ENCODE data around the gene GRIFIN. TPM values are rescaled to one million over a fixed set of nuclear protein-coding genes. Genes with fewer than 3 reads are reported as not detected.

Gene GRIFIN
- total and polyA plus RNA-seq, 9 of the 15 experiments (the other 6 are each of a cell fraction or from before 2014, with no cell fraction given), result not detected

DNA sequence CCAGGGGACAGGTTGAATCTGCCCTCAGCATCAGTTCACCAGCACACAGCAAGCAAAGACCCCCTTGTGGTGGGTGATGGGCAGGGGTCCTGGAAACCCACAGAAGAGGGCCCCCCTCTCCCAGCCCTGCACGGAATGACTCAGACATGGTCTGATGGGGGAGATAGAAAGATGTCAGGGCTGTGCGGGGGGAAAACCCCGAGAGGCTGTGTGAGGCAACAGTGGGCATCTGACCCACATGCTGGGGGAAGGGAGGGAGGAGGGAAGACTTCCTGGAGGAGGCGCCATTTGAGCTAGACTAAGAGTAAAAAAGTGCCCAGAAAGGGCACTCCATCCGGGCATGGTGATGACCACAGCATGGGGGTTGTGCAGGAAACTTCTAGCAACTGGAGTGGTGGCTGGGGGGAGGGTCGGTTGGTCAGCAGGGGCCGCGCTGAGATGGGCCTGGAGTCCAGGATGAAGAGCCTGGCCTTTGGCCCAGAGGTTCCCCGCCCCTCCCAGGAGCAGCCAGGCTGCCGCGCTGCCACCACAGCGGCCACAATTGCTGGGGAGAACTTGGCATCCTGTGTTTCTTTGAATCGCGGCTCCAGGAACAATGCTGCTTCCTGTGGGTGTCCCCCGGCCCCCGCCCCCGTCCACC is 45.9 kb upstream of the GRIFIN start (continued):
- TF ChIP-seq, protein P1, sequence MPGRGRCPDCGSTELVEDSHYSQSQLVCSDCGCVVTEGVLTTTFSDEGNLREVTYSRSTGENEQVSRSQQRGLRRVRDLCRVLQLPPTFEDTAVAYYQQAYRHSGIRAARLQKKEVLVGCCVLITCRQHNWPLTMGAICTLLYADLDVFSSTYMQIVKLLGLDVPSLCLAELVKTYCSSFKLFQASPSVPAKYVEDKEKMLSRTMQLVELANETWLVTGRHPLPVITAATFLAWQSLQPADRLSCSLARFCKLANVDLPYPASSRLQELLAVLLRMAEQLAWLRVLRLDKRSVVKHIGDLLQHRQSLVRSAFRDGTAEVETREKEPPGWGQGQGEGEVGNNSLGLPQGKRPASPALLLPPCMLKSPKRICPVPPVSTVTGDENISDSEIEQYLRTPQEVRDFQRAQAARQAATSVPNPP (IDR thresholded peaks at IDR 0.05; ENCODE audit: borderline replicate concordance, insufficient read depth, insufficient read length), result no peak
- TF ChIP-seq, protein P2, sequence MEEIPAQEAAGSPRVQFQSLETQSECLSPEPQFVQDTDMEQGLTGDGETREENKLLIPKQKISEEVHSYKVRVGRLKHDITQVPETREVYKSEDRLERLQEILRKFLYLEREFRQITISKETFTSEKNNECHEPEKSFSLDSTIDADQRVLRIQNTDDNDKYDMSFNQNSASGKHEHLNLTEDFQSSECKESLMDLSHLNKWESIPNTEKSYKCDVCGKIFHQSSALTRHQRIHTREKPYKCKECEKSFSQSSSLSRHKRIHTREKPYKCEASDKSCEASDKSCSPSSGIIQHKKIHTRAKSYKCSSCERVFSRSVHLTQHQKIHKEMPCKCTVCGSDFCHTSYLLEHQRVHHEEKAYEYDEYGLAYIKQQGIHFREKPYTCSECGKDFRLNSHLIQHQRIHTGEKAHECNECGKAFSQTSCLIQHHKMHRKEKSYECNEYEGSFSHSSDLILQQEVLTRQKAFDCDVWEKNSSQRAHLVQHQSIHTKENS (CRISPR knock-in tag; IDR thresholded peaks at IDR 0.05), result no peak
- TF ChIP-seq, protein P3, sequence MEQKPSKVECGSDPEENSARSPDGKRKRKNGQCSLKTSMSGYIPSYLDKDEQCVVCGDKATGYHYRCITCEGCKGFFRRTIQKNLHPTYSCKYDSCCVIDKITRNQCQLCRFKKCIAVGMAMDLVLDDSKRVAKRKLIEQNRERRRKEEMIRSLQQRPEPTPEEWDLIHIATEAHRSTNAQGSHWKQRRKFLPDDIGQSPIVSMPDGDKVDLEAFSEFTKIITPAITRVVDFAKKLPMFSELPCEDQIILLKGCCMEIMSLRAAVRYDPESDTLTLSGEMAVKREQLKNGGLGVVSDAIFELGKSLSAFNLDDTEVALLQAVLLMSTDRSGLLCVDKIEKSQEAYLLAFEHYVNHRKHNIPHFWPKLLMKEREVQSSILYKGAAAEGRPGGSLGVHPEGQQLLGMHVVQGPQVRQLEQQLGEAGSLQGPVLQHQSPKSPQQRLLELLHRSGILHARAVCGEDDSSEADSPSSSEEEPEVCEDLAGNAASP (IDR thresholded peaks at IDR 0.05), result no peak
- 0 out of 2 replicates have a peak, but pooled peaks have one; percentile 34 for TF ChIP-seq ZBTB7A (IDR thresholded peaks at IDR 0.05; ENCODE audit: borderline replicate concordance, control insufficient read depth, low read depth, low read length)
- TF ChIP-seq CBX3 (IDR thresholded peaks at IDR 0.05; ENCODE audit: borderline replicate concordance in 1 of 2, low read length in 2 of 2), result no peak
- TF ChIP-seq ZNF436 (CRISPR knock-in tag; IDR thresholded peaks at IDR 0.05), result 0 out of 2 replicates have a peak, but pooled peaks have one; percentile 16
- TF ChIP-seq, protein P4, sequence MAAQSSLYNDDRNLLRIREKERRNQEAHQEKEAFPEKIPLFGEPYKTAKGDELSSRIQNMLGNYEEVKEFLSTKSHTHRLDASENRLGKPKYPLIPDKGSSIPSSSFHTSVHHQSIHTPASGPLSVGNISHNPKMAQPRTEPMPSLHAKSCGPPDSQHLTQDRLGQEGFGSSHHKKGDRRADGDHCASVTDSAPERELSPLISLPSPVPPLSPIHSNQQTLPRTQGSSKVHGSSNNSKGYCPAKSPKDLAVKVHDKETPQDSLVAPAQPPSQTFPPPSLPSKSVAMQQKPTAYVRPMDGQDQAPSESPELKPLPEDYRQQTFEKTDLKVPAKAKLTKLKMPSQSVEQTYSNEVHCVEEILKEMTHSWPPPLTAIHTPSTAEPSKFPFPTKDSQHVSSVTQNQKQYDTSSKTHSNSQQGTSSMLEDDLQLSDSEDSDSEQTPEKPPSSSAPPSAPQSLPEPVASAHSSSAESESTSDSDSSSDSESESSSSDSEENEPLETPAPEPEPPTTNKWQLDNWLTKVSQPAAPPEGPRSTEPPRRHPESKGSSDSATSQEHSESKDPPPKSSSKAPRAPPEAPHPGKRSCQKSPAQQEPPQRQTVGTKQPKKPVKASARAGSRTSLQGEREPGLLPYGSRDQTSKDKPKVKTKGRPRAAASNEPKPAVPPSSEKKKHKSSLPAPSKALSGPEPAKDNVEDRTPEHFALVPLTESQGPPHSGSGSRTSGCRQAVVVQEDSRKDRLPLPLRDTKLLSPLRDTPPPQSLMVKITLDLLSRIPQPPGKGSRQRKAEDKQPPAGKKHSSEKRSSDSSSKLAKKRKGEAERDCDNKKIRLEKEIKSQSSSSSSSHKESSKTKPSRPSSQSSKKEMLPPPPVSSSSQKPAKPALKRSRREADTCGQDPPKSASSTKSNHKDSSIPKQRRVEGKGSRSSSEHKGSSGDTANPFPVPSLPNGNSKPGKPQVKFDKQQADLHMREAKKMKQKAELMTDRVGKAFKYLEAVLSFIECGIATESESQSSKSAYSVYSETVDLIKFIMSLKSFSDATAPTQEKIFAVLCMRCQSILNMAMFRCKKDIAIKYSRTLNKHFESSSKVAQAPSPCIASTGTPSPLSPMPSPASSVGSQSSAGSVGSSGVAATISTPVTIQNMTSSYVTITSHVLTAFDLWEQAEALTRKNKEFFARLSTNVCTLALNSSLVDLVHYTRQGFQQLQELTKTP (IDR thresholded peaks at IDR 0.05; ENCODE audit: low read depth in 1 of 2, partially characterized antibody in 2 of 2), result no peak
- TF ChIP-seq, protein P5, sequence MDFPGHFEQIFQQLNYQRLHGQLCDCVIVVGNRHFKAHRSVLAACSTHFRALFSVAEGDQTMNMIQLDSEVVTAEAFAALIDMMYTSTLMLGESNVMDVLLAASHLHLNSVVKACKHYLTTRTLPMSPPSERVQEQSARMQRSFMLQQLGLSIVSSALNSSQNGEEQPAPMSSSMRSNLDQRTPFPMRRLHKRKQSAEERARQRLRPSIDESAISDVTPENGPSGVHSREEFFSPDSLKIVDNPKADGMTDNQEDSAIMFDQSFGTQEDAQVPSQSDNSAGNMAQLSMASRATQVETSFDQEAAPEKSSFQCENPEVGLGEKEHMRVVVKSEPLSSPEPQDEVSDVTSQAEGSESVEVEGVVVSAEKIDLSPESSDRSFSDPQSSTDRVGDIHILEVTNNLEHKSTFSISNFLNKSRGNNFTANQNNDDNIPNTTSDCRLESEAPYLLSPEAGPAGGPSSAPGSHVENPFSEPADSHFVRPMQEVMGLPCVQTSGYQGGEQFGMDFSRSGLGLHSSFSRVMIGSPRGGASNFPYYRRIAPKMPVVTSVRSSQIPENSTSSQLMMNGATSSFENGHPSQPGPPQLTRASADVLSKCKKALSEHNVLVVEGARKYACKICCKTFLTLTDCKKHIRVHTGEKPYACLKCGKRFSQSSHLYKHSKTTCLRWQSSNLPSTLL (IDR thresholded peaks at IDR 0.05), result no peak
- TF ChIP-seq SIX5 (IDR thresholded peaks at IDR 0.05; ENCODE audit: borderline replicate concordance in 1 of 2, insufficient read depth in 1 of 2, low read depth in 1 of 2, low read length in 2 of 2), result no peak
- no peak for TF ChIP-seq ZKSCAN1 (IDR thresholded peaks at IDR 0.05; ENCODE audit: low read depth, low read length)
- TF ChIP-seq, protein P6, sequence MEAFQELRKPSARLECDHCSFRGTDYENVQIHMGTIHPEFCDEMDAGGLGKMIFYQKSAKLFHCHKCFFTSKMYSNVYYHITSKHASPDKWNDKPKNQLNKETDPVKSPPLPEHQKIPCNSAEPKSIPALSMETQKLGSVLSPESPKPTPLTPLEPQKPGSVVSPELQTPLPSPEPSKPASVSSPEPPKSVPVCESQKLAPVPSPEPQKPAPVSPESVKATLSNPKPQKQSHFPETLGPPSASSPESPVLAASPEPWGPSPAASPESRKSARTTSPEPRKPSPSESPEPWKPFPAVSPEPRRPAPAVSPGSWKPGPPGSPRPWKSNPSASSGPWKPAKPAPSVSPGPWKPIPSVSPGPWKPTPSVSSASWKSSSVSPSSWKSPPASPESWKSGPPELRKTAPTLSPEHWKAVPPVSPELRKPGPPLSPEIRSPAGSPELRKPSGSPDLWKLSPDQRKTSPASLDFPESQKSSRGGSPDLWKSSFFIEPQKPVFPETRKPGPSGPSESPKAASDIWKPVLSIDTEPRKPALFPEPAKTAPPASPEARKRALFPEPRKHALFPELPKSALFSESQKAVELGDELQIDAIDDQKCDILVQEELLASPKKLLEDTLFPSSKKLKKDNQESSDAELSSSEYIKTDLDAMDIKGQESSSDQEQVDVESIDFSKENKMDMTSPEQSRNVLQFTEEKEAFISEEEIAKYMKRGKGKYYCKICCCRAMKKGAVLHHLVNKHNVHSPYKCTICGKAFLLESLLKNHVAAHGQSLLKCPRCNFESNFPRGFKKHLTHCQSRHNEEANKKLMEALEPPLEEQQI (IDR thresholded peaks at IDR 0.05), result no peak
- TF ChIP-seq SIRT6 (IDR thresholded peaks at IDR 0.05; ENCODE audit: low read depth, low read length), result no peak
- TF ChIP-seq RBM25 (IDR thresholded peaks at IDR 0.05; ENCODE audit: low read depth, low read length, severe bottlenecking), result peak; percentile 27
